K562 (cell line): Measurements from ENCODE around the gene DGKB. TPM values are rescaled to one million over a fixed set of nuclear protein-coding genes. Genes with fewer than 3 reads are reported as not detected.

Experiments
- E2F8 ChIP-seq: fragments of 450-650 bp; IDR thresholded peaks from 2 replicates; pipeline ENCODE4 v1.7.1; 2018; ENCODE audit warnings: mild to moderate bottlenecking, low read depth; ENCODE audit not compliant: partially characterized antibody
- FOXA3 ChIP-seq, 2 experiments: fragments of 450-650 bp in 1 of 2; sonication (generic) in 1 of 2; formaldehyde crosslinking; IDR thresholded peaks in 1 of 2; conservative IDR thresholded peaks in 1 of 2; 2 replicates each; pipeline versions ENCODE4 v1.4.0 to v1.8.0; 2020 to 2022; ENCODE audit warnings: mild to moderate bottlenecking in 2 of 2, missing genetic modification reagents in 1 of 2
- FOXJ2 ChIP-seq: fragments of 200-800 bp; sonication (Bioruptor generic); IDR thresholded peaks from 2 replicates; pipeline ENCODE4 v1.6.1; 2016; ENCODE audit warnings: missing genetic modification characterization, missing compliant biosample characterization
- FOXK2 ChIP-seq, 2 experiments: fragments of 450-650 bp; IDR thresholded peaks in 1 of 2; conservative IDR thresholded peaks in 1 of 2; 2 replicates each; pipeline ENCODE4 v1.6.1; 2016; ENCODE audit warnings: low read depth in 2 of 2, mild to moderate bottlenecking in 1 of 2
- RHOXF2B ChIP-seq: fragments of 250-450 bp; sonication (Bioruptor Pico); conservative IDR thresholded peaks from 2 replicates; pipeline ENCODE4 v1.5.1; 2021
- SMAD2 ChIP-seq: fragments of 150-350 bp; IDR thresholded peaks from 2 replicates; pipeline ENCODE4 v1.6.1; 2014; ENCODE audit warnings: low read depth, mild to moderate bottlenecking, low read length
- TEAD4 ChIP-seq, 2 experiments: sonication (generic) in 1 of 2; formaldehyde crosslinking in 1 of 2; IDR thresholded peaks; 2 replicates each; pipeline versions ENCODE4 v1.6.1 to v1.8.0; 2012 to 2022; ENCODE audit warnings: borderline replicate concordance in 1 of 2, inconsistent platforms in 1 of 2, low read length in 1 of 2, mild to moderate bottlenecking in 1 of 2, missing genetic modification reagents in 1 of 2
- ZNF184 ChIP-seq: sonication (generic); formaldehyde crosslinking; IDR thresholded peaks from 2 replicates; pipeline ENCODE4 v1.5.0; 2020; ENCODE audit warnings: missing genetic modification reagents
- ZNF23 ChIP-seq: fragments of 250-450 bp; sonication (Bioruptor Pico); IDR thresholded peaks from 2 replicates; pipeline ENCODE4 v1.4.0; 2020; ENCODE audit warnings: mild to moderate bottlenecking
- ZNF431 ChIP-seq: sonication (generic); formaldehyde crosslinking; IDR thresholded peaks from 2 replicates; pipeline ENCODE4 v1.8.0; 2022; ENCODE audit warnings: mild to moderate bottlenecking, missing genetic modification reagents
- ZNF695 ChIP-seq: fragments of 450-650 bp; formaldehyde crosslinking; IDR thresholded peaks from 2 replicates; pipeline ENCODE4 v1.4.0; 2020; ENCODE audit warnings: mild to moderate bottlenecking, moderate library complexity
- ZNF699 ChIP-seq: fragments of 250-450 bp; sonication (Bioruptor Pico); IDR thresholded peaks from 2 replicates; pipeline ENCODE4 v1.8.0; 2021; ENCODE audit warnings: mild to moderate bottlenecking, moderate library complexity; ENCODE audit not compliant: insufficient replicate concordance
- polyA plus RNA-seq, 8 experiments: library from polyadenylated mRNA; depleted of rRNA in 4 of 8; stranded (reverse) in 5 of 8; unstranded in 3 of 8; fragments of >200 nt; fragmentation: Nextera tagmentation in 2 of 8; fragmentation: Illumina TruSeq in 1 of 8; extraction: Ambion mirVana in 2 of 8; extraction: Trizol in 1 of 8; gene quantifications; 2 replicates each; pipeline versions ENCODE4 v1.2.1 to v1.2.3, GENCODE V29; 2011 to 2014; ENCODE audit warnings: inconsistent platforms in 1 of 8, missing spikeins in 1 of 8
- total RNA-seq, 7 experiments: library from RNA; depleted of rRNA in 6 of 7; stranded (reverse); fragments of >200 nt in 6 of 7; fragmentation: Illumina TruSeq in 2 of 7; extraction: Trizol in 2 of 7; gene quantifications; 2 replicates each; pipeline versions ENCODE4 v1.2.1 to v1.2.3, GENCODE V29; 2011 to 2021; ENCODE audit warnings: low replicate concordance in 1 of 7

DGKB gene
- total and polyA plus RNA-seq, 9 of the 15 experiments (the other 6 are each of a cell fraction or from before 2014, with no cell fraction given), result 0.01 TPM; not detected in 8

- no peak for TF ChIP-seq SMAD2
- TF ChIP-seq RHOXF2B (CRISPR knock-in tag), result no peak
- no peak for TF ChIP-seq FOXJ2
- no peak for TF ChIP-seq ZNF695 (CRISPR knock-in tag)
- TF ChIP-seq ZNF431 (CRISPR knock-in tag), result no peak
- no peak for TF ChIP-seq FOXK2 (conservative IDR thresholded peaks at IDR 0.05 in 1 of 2, IDR thresholded peaks at IDR 0.05 in 1 of 2; ENCODE audit: low read depth in 2 of 2)
- TF ChIP-seq ZNF699 (CRISPR knock-in tag), result no peak
- no peak for TF ChIP-seq E2F8
- no peak for TF ChIP-seq ZNF184 (CRISPR knock-in tag)
- no peak for TF ChIP-seq FOXA3 (CRISPR knock-in tag; conservative IDR thresholded peaks at IDR 0.05 in 1 of 2, IDR thresholded peaks at IDR 0.05 in 1 of 2)
- TF ChIP-seq ZNF23 (CRISPR knock-in tag), result no peak
- TF ChIP-seq TEAD4 (IDR thresholded peaks at IDR 0.05; ENCODE audit: low read length), result no peak
- TF ChIP-seq TEAD4 (CRISPR knock-in tag; IDR thresholded peaks at IDR 0.05; ENCODE audit: borderline replicate concordance), result no peak
Measured at GRCh38 chr7:14905764-14906163, 3.2 kb upstream of the DGKB start (continued).
